ENCODE data around the gene MRAP. TPM values are rescaled to one million over a fixed set of nuclear protein-coding genes. Genes with fewer than 3 reads are reported as not detected.

MRAP gene
- total RNA-seq, 3 donors from 2014 or later, result not detected

GRCh38 chr21:32338209-32338921 lies 39.7 kb downstream of the MRAP start:
- Mint-ChIP-seq H3K36me3 (ENCODE audit: insufficient read depth) (peaks cover 70% of the 10 kb centered on the region), H3K4me3 (no peak overlapping the region), H3K4me1 (ENCODE audit: low read depth) (no peaks in the 10 kb centered on the region), H3K27me3 (ENCODE audit: low read depth) (no peaks in the 10 kb centered on the region), H3K9me3 (no peaks in the 10 kb centered on the region)
- ATAC-seq, result no peak
- DNase-seq, result no peak

- H3K27me3 Mint-ChIP-seq (ENCODE audit: low read depth), result no peaks in the 10 kb centered on the region
- H3K9me3 Mint-ChIP-seq, result peaks cover 12% of the 10 kb centered on the region
- H3K36me3 Mint-ChIP-seq (ENCODE audit: insufficient read depth), result peaks cover 71% of the 10 kb centered on the region
- DNase-seq (no peak), ATAC-seq (no peak)
- no peak overlapping the region for H3K4me3 Mint-ChIP-seq
- no peaks in the 10 kb centered on the region for H3K4me1 Mint-ChIP-seq (ENCODE audit: low read depth)
Measured at GRCh38 chr21:32340863-32341848, 42.5 kb downstream of the MRAP start.

- DNase-seq, result no peak
- Mint-ChIP-seq H3K36me3 (ENCODE audit: insufficient read depth) (peaks cover 74% of the 10 kb centered on the region), H3K4me3 (no peak overlapping the region), H3K9me3 (peaks cover 12% of the 10 kb centered on the region), H3K27me3 (ENCODE audit: low read depth) (no peaks in the 10 kb centered on the region), H3K4me1 (ENCODE audit: low read depth) (no peaks in the 10 kb centered on the region)
- ATAC-seq, result no peak
Measured at GRCh38 chr21:32346951-32347350, 48.3 kb downstream of the MRAP start.

- ATAC-seq (no peak), DNase-seq (no peak)
- Mint-ChIP-seq H3K4me1 (ENCODE audit: low read depth) (no peaks in the 10 kb centered on the region), H3K36me3 (ENCODE audit: insufficient read depth) (peaks cover 76% of the 10 kb centered on the region), H3K9me3 (peaks cover 12% of the 10 kb centered on the region), H3K27me3 (ENCODE audit: low read depth) (no peaks in the 10 kb centered on the region), H3K4me3 (no peak overlapping the region)
Measured at GRCh38 chr21:32347351-32347750, 48.7 kb downstream of the MRAP start.

- no peaks in the 10 kb centered on the region for H3K4me1 Mint-ChIP-seq (ENCODE audit: low read depth)
- no peak for ATAC-seq
Measured at GRCh38 chr21:32347977-32348376, 49.3 kb downstream of the MRAP start.

GRCh38 chr21:32348604-32349332 lies 50.1 kb downstream of the MRAP start:
- Mint-ChIP-seq H3K4me1 (ENCODE audit: low read depth) (no peaks in the 10 kb centered on the region), H3K9me3 (peaks cover 9% of the 10 kb centered on the region), H3K4me3 (no peak overlapping the region), H3K36me3 (ENCODE audit: insufficient read depth) (peaks cover 77% of the 10 kb centered on the region), H3K27me3 (ENCODE audit: low read depth) (no peaks in the 10 kb centered on the region)
- no peak for ATAC-seq
- DNase-seq, result no peak

More at GRCh38 chr21:32347977-32348376, 49.3 kb downstream of the MRAP start:
- peaks cover 78% of the 10 kb centered on the region for H3K36me3 Mint-ChIP-seq (ENCODE audit: insufficient read depth)
- no peak for DNase-seq
- H3K27me3 Mint-ChIP-seq (ENCODE audit: low read depth), result no peaks in the 10 kb centered on the region
- peaks cover 12% of the 10 kb centered on the region for H3K9me3 Mint-ChIP-seq
- H3K4me3 Mint-ChIP-seq, result no peak overlapping the region

- H3K9me3 Mint-ChIP-seq, result peaks cover 6% of the 10 kb centered on the region
- H3K36me3 Mint-ChIP-seq (ENCODE audit: insufficient read depth), result peaks cover 77% of the 10 kb centered on the region
- no peaks in the 10 kb centered on the region for H3K4me1 Mint-ChIP-seq (ENCODE audit: low read depth)
- no peak overlapping the region for H3K4me3 Mint-ChIP-seq
- no peak for ATAC-seq
- H3K27me3 Mint-ChIP-seq (ENCODE audit: low read depth), result no peaks in the 10 kb centered on the region
- DNase-seq, result no peak
Measured at GRCh38 chr21:32349333-32349944, 50.8 kb downstream of the MRAP start.

GRCh38 chr21:32350211-32350980 lies 51.7 kb downstream of the MRAP start:
- H3K9me3 Mint-ChIP-seq, result no peaks in the 10 kb centered on the region
- H3K27me3 Mint-ChIP-seq (ENCODE audit: low read depth), result no peaks in the 10 kb centered on the region
- no peak overlapping the region for H3K4me3 Mint-ChIP-seq
- no peaks in the 10 kb centered on the region for H3K4me1 Mint-ChIP-seq (ENCODE audit: low read depth)
- DNase-seq, result no peak
- peaks cover 76% of the 10 kb centered on the region for H3K36me3 Mint-ChIP-seq (ENCODE audit: insufficient read depth)
- ATAC-seq, result no peak

GRCh38 chr21:32350981-32351380 lies 52.3 kb downstream of the MRAP start:
- Mint-ChIP-seq H3K36me3 (ENCODE audit: insufficient read depth) (peaks cover 76% of the 10 kb centered on the region), H3K27me3 (ENCODE audit: low read depth) (no peaks in the 10 kb centered on the region), H3K4me3 (no peak overlapping the region), H3K9me3 (no peaks in the 10 kb centered on the region), H3K4me1 (ENCODE audit: low read depth) (no peaks in the 10 kb centered on the region)
- DNase-seq (no peak), ATAC-seq (no peak)

- Mint-ChIP-seq H3K36me3 (ENCODE audit: insufficient read depth) (peaks cover 75% of the 10 kb centered on the region), H3K27me3 (ENCODE audit: low read depth) (no peaks in the 10 kb centered on the region), H3K4me3 (no peak overlapping the region), H3K9me3 (no peaks in the 10 kb centered on the region), H3K4me1 (ENCODE audit: low read depth) (no peaks in the 10 kb centered on the region)
- DNase-seq, result no peak
- no peak for ATAC-seq
Measured at GRCh38 chr21:32351428-32351827, 52.8 kb downstream of the MRAP start.

GRCh38 chr21:32352526-32352925 lies 53.9 kb downstream of the MRAP start:
- Mint-ChIP-seq H3K4me1 (ENCODE audit: low read depth) (no peaks in the 10 kb centered on the region), H3K9me3 (no peaks in the 10 kb centered on the region), H3K4me3 (no peak overlapping the region), H3K36me3 (ENCODE audit: insufficient read depth) (peaks cover 70% of the 10 kb centered on the region), H3K27me3 (ENCODE audit: low read depth) (no peaks in the 10 kb centered on the region)
- DNase-seq (no peak), ATAC-seq (no peak)

GRCh38 chr21:32353002-32353711 lies 54.5 kb downstream of the MRAP start:
- Mint-ChIP-seq H3K9me3 (no peaks in the 10 kb centered on the region), H3K36me3 (ENCODE audit: insufficient read depth) (peaks cover 66% of the 10 kb centered on the region), H3K27me3 (ENCODE audit: low read depth) (no peaks in the 10 kb centered on the region), H3K4me1 (ENCODE audit: low read depth) (no peaks in the 10 kb centered on the region), H3K4me3 (no peak overlapping the region)
- DNase-seq, result no peak
- no peak for ATAC-seq

- H3K9me3 Mint-ChIP-seq, result no peaks in the 10 kb centered on the region
- ATAC-seq (no peak), DNase-seq (no peak)
- H3K27me3 Mint-ChIP-seq (ENCODE audit: low read depth), result no peaks in the 10 kb centered on the region
- H3K4me1 Mint-ChIP-seq (ENCODE audit: low read depth), result no peaks in the 10 kb centered on the region
- peaks cover 69% of the 10 kb centered on the region for H3K36me3 Mint-ChIP-seq (ENCODE audit: insufficient read depth)
- no peak overlapping the region for H3K4me3 Mint-ChIP-seq
Measured at GRCh38 chr21:32356874-32357395, 58.3 kb downstream of the MRAP start.
